Amygdala (tissue), 56 donors: ENCODE measurements around the gene RASGRP3.

Experiments used
- DNase-seq, 56 donors: peaks; one replicate each; lab custom pipeline; 2025; lab: John Stamatoyannopoulos, UW

RASGRP3 gene

GRCh38 chr2:33516456-33516995 is 40.1 kb downstream of the RASGRP3 start:
- no peak for DNase-seq

- DNase-seq = no peak
Measured at GRCh38 chr2:33518200-33518599, 41.8 kb downstream of the RASGRP3 start.

DNA sequence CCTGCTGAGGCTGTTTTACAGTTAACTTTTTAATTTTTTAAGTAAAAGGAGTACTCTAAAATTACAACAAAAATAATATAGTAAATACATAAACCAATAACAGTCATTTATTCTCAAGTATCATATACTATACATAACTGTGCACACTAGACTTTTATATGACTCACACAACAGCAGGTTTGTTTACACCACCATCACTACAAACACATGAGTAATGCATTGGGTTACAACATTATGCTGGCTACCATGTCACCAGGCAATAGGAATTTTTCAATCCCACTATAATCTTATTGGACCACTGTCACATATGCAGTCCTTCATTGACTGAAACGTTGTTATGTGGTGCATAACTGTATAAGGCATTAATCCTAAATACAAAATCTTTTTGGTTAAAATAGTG is 42.5 kb downstream of the RASGRP3 start:
- DNase-seq = no peak

- DNase-seq = peak in 1 of 56 donors; percentile 44
Measured at GRCh38 chr2:33521791-33522281, 45.4 kb downstream of the RASGRP3 start.

DNA sequence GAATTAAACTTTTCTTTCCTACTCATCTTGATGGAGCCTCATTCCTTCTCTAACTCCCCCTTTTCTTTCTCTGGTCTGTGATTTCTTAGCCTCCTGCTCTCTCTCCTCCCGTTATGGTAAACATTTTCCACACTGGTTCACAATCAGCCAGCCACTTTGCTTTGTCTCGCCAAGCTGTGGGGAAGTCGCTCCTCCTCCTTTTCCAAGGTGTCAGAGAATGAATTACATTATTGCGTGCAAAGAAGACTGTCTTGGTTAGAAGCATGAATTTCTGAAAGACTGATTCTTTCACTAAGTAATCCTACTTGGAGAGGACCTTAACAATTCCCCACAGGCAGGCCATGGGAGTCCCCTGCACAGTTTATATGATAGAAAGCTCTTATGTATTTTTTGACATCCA is 46.1 kb downstream of the RASGRP3 start:
- DNase-seq = no peak

DNA sequence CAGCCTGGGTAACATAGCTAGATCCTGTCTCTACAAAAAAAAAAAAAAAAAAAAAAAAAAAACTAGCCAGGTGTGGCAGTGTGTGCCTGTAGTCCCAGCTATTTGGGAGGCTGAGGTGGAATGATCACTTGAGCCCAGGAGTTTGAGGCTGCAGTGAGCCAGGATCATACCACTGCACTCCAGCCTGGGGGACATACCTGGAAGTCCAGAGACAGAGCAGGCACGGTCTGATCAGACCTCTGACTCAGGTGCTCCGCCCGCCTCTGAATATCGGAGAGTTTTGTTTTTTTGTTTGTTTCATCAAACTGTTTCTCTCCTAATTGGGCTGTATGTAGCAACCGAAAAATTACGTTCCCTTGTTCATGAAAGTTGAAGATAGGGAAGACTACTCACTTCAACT is 49.2 kb downstream of the RASGRP3 start:
- DNase-seq = no peak

DNA sequence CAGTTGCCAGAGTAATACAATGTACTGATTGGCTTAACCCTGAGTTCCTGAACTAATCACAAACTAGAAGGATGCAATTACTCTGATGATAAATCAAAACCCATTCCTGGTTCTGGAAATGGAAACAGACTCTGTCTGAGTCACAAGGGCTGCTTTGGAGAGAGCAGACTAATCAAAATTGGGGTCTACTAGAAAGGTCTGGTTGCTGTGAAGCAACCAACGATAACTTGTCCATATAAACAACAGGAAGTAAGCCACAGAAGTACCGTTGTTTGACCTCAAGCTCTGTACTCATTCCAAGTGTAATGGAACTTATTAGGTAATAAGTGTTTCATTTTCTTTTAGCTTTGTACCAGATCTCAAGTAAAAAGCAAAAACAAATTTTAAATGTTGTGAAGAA is 49.7 kb downstream of the RASGRP3 start:
- no peak for DNase-seq

GRCh38 chr2:33526921-33527320 is 50.5 kb downstream of the RASGRP3 start:
- DNase-seq = no peak

DNA sequence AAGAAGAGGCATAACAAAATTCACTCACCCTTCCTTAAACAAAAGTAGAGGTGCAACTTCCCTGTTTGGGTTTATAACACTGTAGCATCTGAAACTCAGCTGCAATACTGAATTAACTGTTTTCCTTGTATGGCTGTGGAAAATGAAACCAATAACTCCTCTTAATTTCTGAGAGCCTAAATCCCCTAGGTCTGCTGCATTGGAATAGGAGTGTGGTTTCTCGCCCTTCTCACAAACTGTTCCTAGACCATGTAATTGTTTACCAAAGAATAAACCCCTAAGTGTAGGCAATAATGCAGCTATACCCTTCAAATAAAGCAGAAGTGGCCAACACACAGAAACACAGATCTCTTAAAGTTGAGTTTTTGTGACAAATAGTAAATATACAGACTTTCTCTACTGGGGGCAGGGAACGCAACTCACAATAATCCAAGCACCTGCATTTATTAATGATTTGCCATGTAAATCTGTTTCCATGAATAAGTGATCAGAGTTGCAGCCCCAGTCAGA is 52.0 kb downstream of the RASGRP3 start:
- no peak for DNase-seq

DNA sequence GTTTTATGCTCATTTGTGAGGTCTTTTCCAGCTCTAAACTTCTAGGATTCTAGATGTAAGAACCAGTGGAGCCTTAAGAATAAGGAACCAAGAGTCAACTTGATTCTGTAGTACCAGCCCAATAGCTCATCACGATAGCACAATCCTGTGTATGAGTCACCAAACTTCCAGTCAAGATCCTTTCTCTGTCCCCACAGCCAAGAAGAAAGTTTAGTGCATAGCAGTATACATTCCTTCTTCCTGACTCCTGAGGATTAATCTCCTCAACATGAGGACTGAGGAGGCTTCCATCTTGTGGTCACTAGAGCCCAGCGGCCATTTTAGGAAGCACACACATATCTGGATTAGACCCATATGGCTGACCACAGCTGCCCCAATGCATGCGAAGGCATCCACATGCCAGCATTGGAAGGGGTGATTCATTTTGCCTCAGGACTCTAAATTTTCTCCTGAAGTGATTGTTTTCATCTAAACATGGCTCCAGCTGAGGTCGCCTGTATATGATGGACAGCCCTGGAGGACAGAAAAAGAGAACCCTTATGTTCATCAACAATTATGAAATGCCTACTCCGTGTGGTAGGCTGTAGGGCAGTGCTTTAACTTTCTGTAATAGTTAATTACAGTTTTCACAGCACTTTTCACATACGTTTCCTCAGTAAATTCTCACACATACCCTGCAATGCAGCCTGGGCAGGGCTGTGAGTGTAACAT is 53.5 kb downstream of the RASGRP3 start:
- DNase-seq = no peak

GRCh38 chr2:33530690-33531548 is 54.5 kb downstream of the RASGRP3 start:
- no peak for DNase-seq

GRCh38 chr2:33531549-33532059 is 55.2 kb downstream of the RASGRP3 start:
- DNase-seq = no peak

DNA sequence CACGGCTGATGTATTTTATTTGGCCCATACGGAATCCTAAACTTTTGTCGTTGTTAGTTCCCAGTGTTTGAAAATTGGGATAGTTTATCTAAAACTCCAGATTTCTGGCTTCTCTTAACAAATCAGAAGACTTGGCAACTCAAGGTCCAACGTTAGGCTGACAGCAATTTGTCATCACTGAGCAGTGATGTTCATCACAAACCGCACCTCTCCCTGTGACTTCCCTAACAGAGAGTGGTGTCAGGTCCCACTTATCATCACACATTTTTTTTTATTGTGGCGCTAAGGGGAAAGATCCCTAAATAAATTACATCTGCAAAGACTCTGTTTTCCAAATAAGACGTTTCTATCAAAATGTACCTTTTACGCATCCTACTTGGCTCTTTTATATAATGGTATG is 55.7 kb downstream of the RASGRP3 start:
- no peak for DNase-seq

- no peak for DNase-seq
Measured at GRCh38 chr2:33532966-33533365, 56.5 kb downstream of the RASGRP3 start.

DNA sequence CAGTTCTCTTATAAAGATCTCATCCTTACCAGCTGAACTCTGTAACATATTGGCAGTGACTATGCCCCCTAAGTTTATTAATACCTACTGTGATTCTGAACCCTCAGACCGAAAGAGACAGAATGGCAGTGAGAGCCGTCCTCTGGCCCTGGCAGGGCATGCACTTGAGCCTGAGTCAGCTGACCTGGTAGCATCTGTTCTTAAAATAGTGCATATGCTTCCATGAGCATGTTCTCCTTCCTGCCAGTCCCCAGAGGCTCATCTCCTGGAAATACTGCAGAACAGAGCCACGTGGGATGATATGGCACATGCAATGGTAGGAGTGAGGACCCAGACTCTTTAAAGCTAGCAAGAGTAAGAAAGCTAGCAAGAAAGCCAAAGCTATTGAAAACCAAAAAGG is 59.0 kb downstream of the RASGRP3 start:
- no peak for DNase-seq

- DNase-seq = no peak
Measured at GRCh38 chr2:33541243-33541642, 64.8 kb downstream of the RASGRP3 start.

GRCh38 chr2:33550206-33550605 is 73.8 kb downstream of the RASGRP3 start:
- no peak for DNase-seq

DNA sequence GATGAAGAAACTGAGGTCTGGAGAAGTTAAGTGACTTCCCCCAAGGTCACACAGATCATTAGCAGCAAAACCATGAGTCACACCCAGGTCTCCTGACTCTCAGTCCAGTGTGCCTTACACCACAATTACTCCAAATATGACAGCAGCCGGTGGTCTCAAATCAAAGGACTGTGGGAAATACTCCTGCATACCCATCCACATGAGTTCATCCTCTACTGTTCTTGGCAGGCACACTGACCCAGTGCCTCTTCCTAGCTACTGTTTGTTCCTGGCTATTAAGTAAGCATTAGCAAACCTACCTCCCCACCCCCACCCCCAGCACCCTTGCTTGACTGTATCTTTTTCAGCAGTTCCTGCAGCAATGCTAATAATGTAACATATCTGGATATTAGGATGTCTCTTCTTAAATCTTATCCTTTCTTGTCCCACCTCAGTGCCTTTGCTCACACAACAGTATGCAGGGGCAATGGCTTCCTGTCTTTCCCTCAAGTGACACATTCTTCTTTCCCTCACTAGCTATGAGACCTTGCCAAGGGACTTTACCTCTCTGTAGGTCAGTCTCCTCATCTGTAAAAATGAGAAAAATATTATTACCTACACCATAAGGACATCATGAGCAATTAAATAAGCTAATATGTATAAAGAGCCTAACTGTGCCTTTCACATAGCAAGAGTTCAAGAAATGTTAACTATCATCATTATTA is 76.5 kb downstream of the RASGRP3 start:
- no peak for DNase-seq

- no peak for DNase-seq
Measured at GRCh38 chr2:33555681-33556080, 79.2 kb downstream of the RASGRP3 start.

DNA sequence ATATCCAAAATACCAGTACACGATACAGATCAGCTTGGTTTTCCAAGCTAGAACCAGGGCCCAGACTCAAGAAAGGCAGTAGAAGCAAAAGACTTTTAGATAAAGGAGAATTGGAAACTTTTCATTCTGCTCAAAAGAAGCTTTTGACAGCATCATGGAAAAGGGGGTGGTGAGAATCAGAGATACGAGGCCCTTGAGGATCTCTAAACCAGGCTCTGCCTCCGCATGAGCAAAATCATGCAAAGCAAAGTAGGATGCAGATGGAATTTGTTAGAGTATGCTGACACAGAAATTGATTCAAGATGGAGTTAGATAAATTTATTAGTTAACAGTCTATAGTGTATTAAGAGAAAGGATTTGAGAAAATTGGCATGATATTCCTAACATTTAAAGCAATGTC is 82.9 kb downstream of the RASGRP3 start:
- DNase-seq = no peak
